Muscle of leg (tissue), 11 donors: Measurements from ENCODE around the gene LTB4R2. TPM values are rescaled to one million over a fixed set of nuclear protein-coding genes. Genes with fewer than 3 reads are reported as not detected.
"Not testable (repeated sequence)": the region's sequence is repeated elsewhere in the genome, so short reads cannot be mapped to it uniquely, and the experiment has no call there.

Experiments used
- DNase-seq: peaks from one replicate; pipeline ENCODE4 v3.0.0; 2013
- H3K27ac ChIP-seq: one replicate; pipeline ENCODE4 v1.5.1; 2013; ENCODE audit warnings: mild to moderate bottlenecking, low read length, control low read depth
- H3K27me3 ChIP-seq: one replicate; pipeline ENCODE4 v1.6.1; 2013; ENCODE audit warnings: low read length; ENCODE audit not compliant: control insufficient read depth, insufficient read depth
- H3K36me3 ChIP-seq: one replicate; pipeline ENCODE4 v1.6.1; 2013; ENCODE audit warnings: low read length; ENCODE audit not compliant: control insufficient read depth, insufficient read depth
- H3K4me1 ChIP-seq: one replicate; pipeline ENCODE4 v1.6.1; 2013; ENCODE audit warnings: low read length; ENCODE audit not compliant: control insufficient read depth, insufficient read depth
- H3K4me3 ChIP-seq: one replicate; pipeline ENCODE4 v1.5.1; 2013; ENCODE audit warnings: low read length, control low read depth
- H3K9me3 ChIP-seq: replicated peaks from 2 replicates; pipeline ENCODE4 v1.6.1; 2013; ENCODE audit warnings: low read depth, low read length; ENCODE audit not compliant: control insufficient read depth
- WGBS: methylation state at CpG from one replicate; pipeline ENCODE4 v1.1.5; 2013; ENCODE audit warnings: missing lambda C conversion rate; ENCODE audit not compliant: insufficient coverage; 5-methylcytosine and 5-hydroxymethylcytosine counted together
- polyA plus RNA-seq, 8 donors: library from polyadenylated mRNA; unstranded; fragments of 120-200 nt; gene quantifications; one replicate each; pipeline versions ENCODE4 v1.2.1 to v1.2.3, GENCODE V29; 2013; ENCODE audit warnings: inconsistent platforms in 1 of 8, low replicate concordance in 1 of 8; ENCODE audit not compliant: insufficient read length in 8 of 8, insufficient read depth in 1 of 8
- total RNA-seq: library from RNA; stranded (reverse); fragments of 120-200 nt; gene quantifications from one replicate; pipeline ENCODE4 v1.2.4, GENCODE V29; 2013

The LTB4R2 gene
- total and polyA plus RNA-seq, 9 donors: 1.1 to 4.4 (median 2.7) TPM

- H3K27ac ChIP-seq, H3K4me3 ChIP-seq, H3K9me3 ChIP-seq, H3K36me3 ChIP-seq: not testable (repeated sequence)
- DNase-seq: peak; percentile 41
- 0% methylated on average over 1 of the region's 9 CpGs for WGBS
- Histone ChIP-seq H3K4me1 (peaks cover 16% of the 10 kb centered on the region), H3K27me3 (peaks cover 21% of the 10 kb centered on the region)
Measured at GRCh38 chr14:24327914-24328313, 18.0 kb downstream of the LTB4R2 start.

GRCh38 chr14:24329073-24329663 is 19.2 kb downstream of the LTB4R2 start:
- no peaks in the 10 kb centered on the region for H3K36me3 ChIP-seq
- H3K27me3 ChIP-seq: peaks cover 34% of the 10 kb centered on the region
- H3K27ac ChIP-seq: no peak overlapping the region
- WGBS: 89% methylated on average over 5 of the region's 12 CpGs
- no peaks in the 10 kb centered on the region for H3K9me3 ChIP-seq
- no peak for DNase-seq
- peaks cover 21% of the 10 kb centered on the region for H3K4me1 ChIP-seq
- H3K4me3 ChIP-seq: no peak overlapping the region

- DNase-seq: peak; percentile 39
- 83% methylated on average over 9 of the region's 9 CpGs for WGBS
- H3K4me1 ChIP-seq: peaks cover 27% of the 10 kb centered on the region
- H3K27me3 ChIP-seq: peaks cover 40% of the 10 kb centered on the region
- H3K27ac ChIP-seq: no peak overlapping the region
- no peaks in the 10 kb centered on the region for H3K9me3 ChIP-seq
- no peak overlapping the region for H3K4me3 ChIP-seq
- H3K36me3 ChIP-seq: no peaks in the 10 kb centered on the region
Measured at GRCh38 chr14:24329736-24330135, 19.8 kb downstream of the LTB4R2 start.

GRCh38 chr14:24330973-24331674 is 21.2 kb downstream of the LTB4R2 start:
- Histone ChIP-seq H3K4me1 (peaks cover 32% of the 10 kb centered on the region), H3K27me3 (peaks cover 53% of the 10 kb centered on the region), H3K4me3 (no peak overlapping the region), H3K27ac (no peak overlapping the region), H3K9me3 (no peaks in the 10 kb centered on the region), H3K36me3 (no peaks in the 10 kb centered on the region)
- WGBS: 85% methylated on average over 8 of the region's 10 CpGs
- DNase-seq: peak; percentile 7

GRCh38 chr14:24331731-24332267 is 21.9 kb downstream of the LTB4R2 start:
- no peak overlapping the region for H3K27ac ChIP-seq
- H3K27me3 ChIP-seq: peaks cover 60% of the 10 kb centered on the region
- no peaks in the 10 kb centered on the region for H3K36me3 ChIP-seq
- H3K4me3 ChIP-seq: no peak overlapping the region
- no peaks in the 10 kb centered on the region for H3K9me3 ChIP-seq
- WGBS: 50% methylated on average over 16 of the region's 26 CpGs
- H3K4me1 ChIP-seq: peaks cover 32% of the 10 kb centered on the region
- no peak for DNase-seq

GRCh38 chr14:24332268-24332993 is 22.5 kb downstream of the LTB4R2 start:
- H3K27me3 ChIP-seq: peaks cover 66% of the 10 kb centered on the region
- no peaks in the 10 kb centered on the region for H3K36me3 ChIP-seq
- H3K27ac ChIP-seq: no peak overlapping the region
- WGBS: 4% methylated on average over 53 of the region's 56 CpGs
- H3K4me1 ChIP-seq: peaks cover 29% of the 10 kb centered on the region
- peak; percentile 76 for DNase-seq
- no peaks in the 10 kb centered on the region for H3K9me3 ChIP-seq
- peak overlapping the region; percentile 8 for H3K4me3 ChIP-seq

GRCh38 chr14:24334431-24335291 is 24.7 kb downstream of the LTB4R2 start, which contains the start of gene ADCY4:
TSS of gene ADCY4 (minus strand) at chr14:24335071. CDS start at chr14:24334652, 419 bp downstream.
- 1% methylated on average over 49 of the region's 65 CpGs for WGBS
- peak; percentile 38 for DNase-seq
- Histone ChIP-seq H3K9me3 (no peaks in the 10 kb centered on the region), H3K4me1 (peaks cover 38% of the 10 kb centered on the region), H3K4me3 (peak within 1 kb of the TSS; percentile 44), H3K27ac (peak within 1 kb of the TSS; percentile 77), H3K36me3 (no peaks in the 10 kb centered on the region), H3K27me3 (peaks cover 88% of the 10 kb centered on the region)

- H3K27me3 ChIP-seq: peaks cover 98% of the 10 kb centered on the region
- H3K4me3 ChIP-seq: peak overlapping the region; percentile 44
- peaks cover 41% of the 10 kb centered on the region for H3K4me1 ChIP-seq
- DNase-seq: peak; percentile 9
- WGBS: 50% methylated on average over 2 of the region's 12 CpGs
- H3K9me3 ChIP-seq: no peaks in the 10 kb centered on the region
- no peaks in the 10 kb centered on the region for H3K36me3 ChIP-seq
- H3K27ac ChIP-seq: peak overlapping the region; percentile 35
Measured at GRCh38 chr14:24335461-24336171, 25.7 kb downstream of the LTB4R2 start.

- H3K36me3 ChIP-seq: no peaks in the 10 kb centered on the region
- 70% methylated on average over 6 of the region's 7 CpGs for WGBS
- peaks cover 90% of the 10 kb centered on the region for H3K27me3 ChIP-seq
- no peak overlapping the region for H3K4me3 ChIP-seq
- H3K9me3 ChIP-seq: no peaks in the 10 kb centered on the region
- DNase-seq: no peak
- H3K4me1 ChIP-seq: peaks cover 35% of the 10 kb centered on the region
- no peak overlapping the region for H3K27ac ChIP-seq
Measured at GRCh38 chr14:24337144-24337823, 27.3 kb downstream of the LTB4R2 start.
